ENCODE results near the gene GIMAP1. TPM values are rescaled to one million over a fixed set of nuclear protein-coding genes. Genes with fewer than 3 reads are reported as not detected.

Gene GIMAP1
- total RNA-seq, 1 donor from 2014 or later, result not detected

- DNase-seq (ENCODE audit: low spot score), result no peak
- Mint-ChIP-seq H3K9me3 (ENCODE audit: low read depth) (peaks cover 8% of the 10 kb centered on the region), H3K4me1 (ENCODE audit: low read depth) (no peaks in the 10 kb centered on the region), H3K4me3 (ENCODE audit: unreplicated experiment) (no peak overlapping the region), H3K27ac (ENCODE audit: unreplicated experiment) (no peak overlapping the region), H3K36me3 (ENCODE audit: low read depth) (no peaks in the 10 kb centered on the region), H3K27me3 (ENCODE audit: low read depth) (peaks cover 9% of the 10 kb centered on the region)
- peak; percentile 50 for TF ChIP-seq CTCF (IDR thresholded peaks at IDR 0.05)
These were observed 40.4 kb downstream of the GIMAP1 start for GRCh38 chr7:150756858-150757257.

GRCh38 chr7:150759479-150759878, 43.1 kb downstream of the GIMAP1 start:
- no peak for DNase-seq (ENCODE audit: low spot score)
- Mint-ChIP-seq H3K27me3 (ENCODE audit: low read depth) (peaks cover 8% of the 10 kb centered on the region), H3K9me3 (ENCODE audit: low read depth) (peaks cover 8% of the 10 kb centered on the region), H3K36me3 (ENCODE audit: low read depth) (no peaks in the 10 kb centered on the region), H3K4me3 (ENCODE audit: unreplicated experiment) (no peak overlapping the region), H3K4me1 (ENCODE audit: low read depth) (no peaks in the 10 kb centered on the region), H3K27ac (ENCODE audit: unreplicated experiment) (no peak overlapping the region)
- TF ChIP-seq CTCF (IDR thresholded peaks at IDR 0.05), result no peak

- peaks cover 6% of the 10 kb centered on the region for H3K9me3 Mint-ChIP-seq (ENCODE audit: low read depth)
- no peak overlapping the region for H3K27ac Mint-ChIP-seq (ENCODE audit: unreplicated experiment)
- peaks cover 2% of the 10 kb centered on the region for H3K27me3 Mint-ChIP-seq (ENCODE audit: low read depth)
- no peaks in the 10 kb centered on the region for H3K4me1 Mint-ChIP-seq (ENCODE audit: low read depth)
- H3K36me3 Mint-ChIP-seq (ENCODE audit: low read depth), result no peaks in the 10 kb centered on the region
- DNase-seq (ENCODE audit: low spot score), result no peak
- no peak for TF ChIP-seq CTCF (IDR thresholded peaks at IDR 0.05)
- no peak overlapping the region for H3K4me3 Mint-ChIP-seq (ENCODE audit: unreplicated experiment)
These were observed 49.9 kb downstream of the GIMAP1 start for GRCh38 chr7:150766334-150766709.

- Mint-ChIP-seq H3K27me3 (ENCODE audit: low read depth) (peaks cover 14% of the 10 kb centered on the region), H3K9me3 (ENCODE audit: low read depth) (peaks cover 14% of the 10 kb centered on the region), H3K36me3 (ENCODE audit: low read depth) (peaks cover 5% of the 10 kb centered on the region), H3K4me3 (ENCODE audit: unreplicated experiment) (no peak overlapping the region), H3K27ac (ENCODE audit: unreplicated experiment) (no peak overlapping the region), H3K4me1 (ENCODE audit: low read depth) (no peaks in the 10 kb centered on the region)
- no peak for DNase-seq (ENCODE audit: low spot score)
- no peak for TF ChIP-seq CTCF (IDR thresholded peaks at IDR 0.05)
These were observed 53.4 kb downstream of the GIMAP1 start for GRCh38 chr7:150769768-150770167.

Other genes with a start within 250 kb of the GIMAP1 start
- gene GIMAP7, start 201.7 kb upstream of the GIMAP1 start, total RNA-seq, result not detected in 3 replicates
- gene GIMAP4, start 149.2 kb upstream of the GIMAP1 start, total RNA-seq, result not detected in 3 replicates
- gene GIMAP6, start 84.2 kb upstream of the GIMAP1 start, total RNA-seq, result not detected in 3 replicates
- gene GIMAP2, start 30.9 kb upstream of the GIMAP1 start, total RNA-seq, result not detected in 3 replicates
- gene GIMAP5, start 20.8 kb downstream of the GIMAP1 start, total RNA-seq, result not detected in 3 replicates
- gene TMEM176B, start 83.8 kb downstream of the GIMAP1 start, total RNA-seq, result 0.36 to 0.37 TPM in 2 of 3 replicates, not detected in the other
- gene TMEM176A, start 84.2 kb downstream of the GIMAP1 start, total RNA-seq, result not detected in 3 replicates
- not detected in 3 replicates for gene AOC1, start 135.9 kb downstream of the GIMAP1 start, total RNA-seq